ENCODE data around the gene MRPL28.

Gene MRPL28

GRCh38 chr16:353404-354290, 16.7 kb downstream of the MRPL28 start:
- Histone ChIP-seq H3K27me3 (ENCODE audit: control insufficient read depth, insufficient read depth, low read length) (no peaks in the 10 kb centered on the region), H3K36me3 (ENCODE audit: control insufficient read depth, insufficient read depth, low read length) (no peaks in the 10 kb centered on the region), H3K4me2 (ENCODE audit: low read length) (peak overlapping the region; percentile 62), H3K4me3 (ENCODE audit: low read depth, low read length) (peak overlapping the region; percentile 31), H3K9me3 (ENCODE audit: control insufficient read depth, low read length) (no peaks in the 10 kb centered on the region), H3K4me1 (peaks cover 6% of the 10 kb centered on the region), H2AFZ (peak overlapping the region; percentile 83), H3K9ac (no peak overlapping the region), H3K27ac (peak overlapping the region; percentile 47), H3K79me2 (peaks cover 5% of the 10 kb centered on the region)
- TF ChIP-seq CTCF (IDR thresholded peaks at IDR 0.05), result no peak

GRCh38 chr16:352547-353403, 17.6 kb downstream of the MRPL28 start, which contains the start of gene AXIN1:
Gene AXIN1 (minus strand): TSS chr16:352723. CDS start chr16:347025, 5,698 bp downstream.
- Histone ChIP-seq H3K9me3 (ENCODE audit: control insufficient read depth, low read length) (no peaks in the 10 kb centered on the region), H3K36me3 (ENCODE audit: control insufficient read depth, insufficient read depth, low read length) (no peaks in the 10 kb centered on the region), H3K27me3 (ENCODE audit: control insufficient read depth, insufficient read depth, low read length) (no peaks in the 10 kb centered on the region), H3K4me2 (ENCODE audit: low read length) (peak within 1 kb of the TSS; percentile 86), H3K4me3 (ENCODE audit: low read depth, low read length) (peak within 1 kb of the TSS; percentile 57), H2AFZ (peak within 1 kb of the TSS; percentile 83), H3K27ac (peak within 1 kb of the TSS; percentile 47), H3K4me1 (peaks cover 6% of the 10 kb centered on the region), H3K79me2 (peaks cover 13% of the 10 kb centered on the region), H3K9ac (no peak within 1 kb of the TSS)
- TF ChIP-seq CTCF (IDR thresholded peaks at IDR 0.05), result no peak

GRCh38 chr16:351804-352520, 18.4 kb downstream of the MRPL28 start:
- Histone ChIP-seq H3K4me2 (ENCODE audit: low read length) (peak overlapping the region; percentile 86), H3K27me3 (ENCODE audit: control insufficient read depth, insufficient read depth, low read length) (no peaks in the 10 kb centered on the region), H3K9me3 (ENCODE audit: control insufficient read depth, low read length) (no peaks in the 10 kb centered on the region), H3K27ac (no peak overlapping the region), H3K4me3 (ENCODE audit: low read depth, low read length) (peak overlapping the region; percentile 57), H3K79me2 (peaks cover 19% of the 10 kb centered on the region), H3K36me3 (ENCODE audit: control insufficient read depth, insufficient read depth, low read length) (no peaks in the 10 kb centered on the region), H2AFZ (no peak overlapping the region), H3K9ac (no peak overlapping the region), H3K4me1 (peaks cover 6% of the 10 kb centered on the region)
- TF ChIP-seq CTCF (IDR thresholded peaks at IDR 0.05), result no peak

GRCh38 chr16:350203-350602, 20.1 kb downstream of the MRPL28 start:
- peaks cover 6% of the 10 kb centered on the region for H3K4me1 ChIP-seq
- no peak overlapping the region for H3K27ac ChIP-seq
- no peak overlapping the region for H3K4me2 ChIP-seq (ENCODE audit: low read length)
- no peaks in the 10 kb centered on the region for H3K9me3 ChIP-seq (ENCODE audit: control insufficient read depth, low read length)
- H2AFZ ChIP-seq, result no peak overlapping the region
- peaks cover 35% of the 10 kb centered on the region for H3K79me2 ChIP-seq
- TF ChIP-seq CTCF (IDR thresholded peaks at IDR 0.05), result no peak
- no peaks in the 10 kb centered on the region for H3K27me3 ChIP-seq (ENCODE audit: control insufficient read depth, insufficient read depth, low read length)
- H3K4me3 ChIP-seq (ENCODE audit: low read depth, low read length), result no peak overlapping the region
- H3K36me3 ChIP-seq (ENCODE audit: control insufficient read depth, insufficient read depth, low read length), result no peaks in the 10 kb centered on the region
- H3K9ac ChIP-seq, result no peak overlapping the region
